HepG2 (cell line): Measurements from ENCODE around the gene RASL10B. TPM values are rescaled to one million over a fixed set of nuclear protein-coding genes. Genes with fewer than 3 reads are reported as not detected.

ENCODE experiments used
- AKNA ChIP-seq: sonication (generic); formaldehyde crosslinking; IDR thresholded peaks from 2 replicates; pipeline ENCODE4 v1.4.0; 2020; ENCODE audit warnings: missing genetic modification reagents, borderline replicate concordance
- NR2C2 ChIP-seq: sonication (generic); formaldehyde crosslinking; IDR thresholded peaks from 2 replicates; pipeline ENCODE4 v1.4.0; 2020; ENCODE audit warnings: missing genetic modification reagents, mild to moderate bottlenecking, moderate library complexity, borderline replicate concordance
- PREB ChIP-seq: sonication (generic); formaldehyde crosslinking; IDR thresholded peaks from 2 replicates; pipeline ENCODE4 v1.4.0; 2020; ENCODE audit warnings: missing genetic modification reagents
- RNF219 ChIP-seq: sonication (generic); formaldehyde crosslinking; IDR thresholded peaks from 2 replicates; pipeline ENCODE4 v1.5.0; 2020; ENCODE audit warnings: mild to moderate bottlenecking, missing genetic modification reagents
- ZNF230 ChIP-seq: sonication (generic); formaldehyde crosslinking; IDR thresholded peaks from 2 replicates; pipeline ENCODE4 v1.4.0; 2020; ENCODE audit warnings: mild to moderate bottlenecking, missing genetic modification reagents
- ZNF501 ChIP-seq: sonication (generic); formaldehyde crosslinking; IDR thresholded peaks from 2 replicates; pipeline ENCODE4 v1.5.1; 2020; ENCODE audit warnings: mild to moderate bottlenecking, moderate library complexity, missing genetic modification reagents
- polyA plus RNA-seq, 8 experiments: library from polyadenylated mRNA; depleted of rRNA in 3 of 8; stranded (reverse) in 7 of 8; unstranded in 1 of 8; fragments of >200 nt; fragmentation: Illumina TruSeq in 4 of 8; extraction: Trizol in 4 of 8; gene quantifications; 2 replicates each; pipeline versions ENCODE4 v1.2.1 to v1.2.3, GENCODE V29; 2011 to 2016; ENCODE audit warnings: low read depth in 4 of 8, missing spikeins in 1 of 8, mixed read lengths in 1 of 8; ENCODE audit not compliant: insufficient read depth in 1 of 8
- total RNA-seq, 5 experiments: library from RNA; depleted of rRNA; stranded (reverse); fragments of >200 nt; fragmentation: Illumina TruSeq; extraction: Trizol; gene quantifications; 2 replicates each; pipeline ENCODE4 v1.2.3, GENCODE V29; 2016; ENCODE audit warnings: low read depth in 1 of 5

Gene RASL10B
- total and polyA plus RNA-seq, 2 of the 13 experiments (the other 11 are each of a cell fraction or from before 2014, with no cell fraction given): 8.8 to 11.0 TPM

- no peak for TF ChIP-seq AKNA (CRISPR knock-in tag)
- no peak for TF ChIP-seq ZNF230 (CRISPR knock-in tag)
- no peak for TF ChIP-seq RNF219 (CRISPR knock-in tag)
- TF ChIP-seq ZNF501 (CRISPR knock-in tag): no peak
- no peak for TF ChIP-seq NR2C2 (CRISPR knock-in tag)
- no peak for TF ChIP-seq PREB
Observed at GRCh38 chr17:35775583-35775982, 44.1 kb downstream of the RASL10B start (continued).
